ENCODE data around the gene CALML5.

Gene CALML5

DNA sequence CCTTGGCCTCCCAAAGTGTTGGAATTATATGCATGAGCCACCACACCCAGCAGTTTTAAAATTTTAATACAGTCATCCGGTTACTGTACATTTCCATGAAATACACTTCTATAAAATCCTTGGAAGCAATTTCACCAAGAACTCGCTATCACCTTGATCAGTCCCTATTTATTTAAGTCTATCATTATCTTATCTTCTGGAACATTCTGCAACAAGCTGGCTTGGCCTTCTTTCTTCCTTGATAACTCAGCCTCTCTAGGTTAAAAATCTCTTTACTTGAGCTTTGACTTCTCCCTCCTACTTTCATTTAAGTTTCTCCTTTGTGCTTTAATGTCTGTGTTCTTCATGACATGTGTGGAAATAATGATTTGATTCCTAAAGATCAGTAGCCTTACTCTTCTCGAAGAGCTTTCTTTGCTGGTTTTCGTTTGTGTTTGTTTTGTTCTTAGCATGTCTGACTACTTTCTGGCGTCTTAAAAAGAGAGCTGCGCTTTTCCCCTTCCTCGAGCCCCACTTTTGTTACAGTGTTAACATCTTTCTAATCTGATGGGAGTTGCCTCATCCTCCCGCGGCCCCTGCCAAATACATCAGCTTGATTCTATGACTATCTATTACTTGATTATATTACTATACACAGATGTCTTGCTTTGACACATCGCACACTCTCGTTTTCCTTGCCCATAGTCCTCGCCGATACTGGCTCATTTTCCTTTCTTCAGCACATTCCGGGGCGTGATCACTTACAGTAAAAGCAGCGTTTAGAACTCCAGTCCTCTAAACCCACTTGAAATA, 11.1 kb upstream of the CALML5 start:
- no peak overlapping the region for H3K18ac ChIP-seq (ENCODE audit: low read length)
- no peaks in the 10 kb centered on the region for H3K79me2 ChIP-seq (ENCODE audit: control insufficient read depth, insufficient read depth, low read length)
- H4K5ac ChIP-seq (ENCODE audit: low read length): no peak overlapping the region
- WGBS (ENCODE audit: extremely low coverage, insufficient coverage, low lambda C conversion rate): no CpG with 5 or more reads among the region's 16 CpGs
- H3K9ac ChIP-seq (ENCODE audit: low read length): no peak overlapping the region
- H3K23ac ChIP-seq (ENCODE audit: low read length): no peak overlapping the region
- H4K8ac ChIP-seq (ENCODE audit: low read depth, low read length): no peak overlapping the region
- H3K4me2 ChIP-seq (ENCODE audit: low read length): no peak overlapping the region
- no peaks in the 10 kb centered on the region for H3K79me1 ChIP-seq (ENCODE audit: low read length)
- no peaks in the 10 kb centered on the region for H3K27me3 ChIP-seq (ENCODE audit: insufficient read depth, low read length, poor library complexity)
- H3K36me3 ChIP-seq (ENCODE audit: control insufficient read depth, insufficient read depth, low read length): no peaks in the 10 kb centered on the region
- no peak overlapping the region for H3K4ac ChIP-seq (ENCODE audit: low read depth, low read length)
- H2BK15ac ChIP-seq (replicated peaks; ENCODE audit: low read depth): no peak overlapping the region
- no peak overlapping the region for H3K56ac ChIP-seq (ENCODE audit: low read length)
- H2BK120ac ChIP-seq (ENCODE audit: low read depth, low read length): no peak overlapping the region
- no peak for DNase-seq
- no peak overlapping the region for H3K4me3 ChIP-seq (ENCODE audit: low read length)
- H3K27ac ChIP-seq (ENCODE audit: low read depth, low read length): no peak overlapping the region
- no peaks in the 10 kb centered on the region for H3K4me1 ChIP-seq (ENCODE audit: control insufficient read depth, low read depth, low read length)
- no peak overlapping the region for H2BK5ac ChIP-seq (ENCODE audit: low read length)
- H2AK5ac ChIP-seq (ENCODE audit: low read length): no peak overlapping the region

DNA sequence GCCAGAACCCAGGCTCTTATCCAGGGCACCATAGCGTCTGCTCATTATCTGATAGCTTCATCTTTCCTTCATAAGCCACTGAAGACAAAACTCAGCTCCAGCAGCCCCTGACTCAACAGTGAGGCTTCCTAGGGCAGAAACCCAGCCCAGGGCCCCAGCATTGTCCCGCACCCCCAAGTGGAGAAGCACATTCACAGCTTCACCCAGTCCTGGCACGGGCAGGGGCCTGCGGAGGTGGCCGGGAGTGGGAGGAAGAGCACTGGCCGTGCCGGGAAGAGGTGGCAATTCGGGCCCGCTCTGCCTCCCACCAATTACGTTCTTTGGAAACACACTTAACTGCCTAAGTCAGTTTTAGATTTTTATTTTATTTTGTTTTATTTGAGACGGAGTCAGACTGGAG, 10.3 kb upstream of the CALML5 start:
- Histone ChIP-seq H3K27me3 (ENCODE audit: insufficient read depth, low read length, poor library complexity) (no peaks in the 10 kb centered on the region), H3K4ac (ENCODE audit: low read depth, low read length) (no peak overlapping the region), H4K8ac (ENCODE audit: low read depth, low read length) (no peak overlapping the region), H3K9ac (ENCODE audit: low read length) (no peak overlapping the region), H3K4me1 (ENCODE audit: control insufficient read depth, low read depth, low read length) (no peaks in the 10 kb centered on the region), H3K4me2 (ENCODE audit: low read length) (no peak overlapping the region), H2BK5ac (ENCODE audit: low read length) (no peak overlapping the region), H3K18ac (ENCODE audit: low read length) (no peak overlapping the region), H3K79me2 (ENCODE audit: control insufficient read depth, insufficient read depth, low read length) (no peaks in the 10 kb centered on the region), H4K5ac (ENCODE audit: low read length) (no peak overlapping the region), H2BK15ac (replicated peaks; ENCODE audit: low read depth) (no peak overlapping the region), H2BK120ac (ENCODE audit: low read depth, low read length) (no peak overlapping the region), H3K36me3 (ENCODE audit: control insufficient read depth, insufficient read depth, low read length) (no peaks in the 10 kb centered on the region), H3K56ac (ENCODE audit: low read length) (no peak overlapping the region), H2AK5ac (ENCODE audit: low read length) (no peak overlapping the region), H3K23ac (ENCODE audit: low read length) (no peak overlapping the region), H3K27ac (ENCODE audit: low read depth, low read length) (no peak overlapping the region), H3K4me3 (ENCODE audit: low read length) (no peak overlapping the region), H3K79me1 (ENCODE audit: low read length) (no peaks in the 10 kb centered on the region)
- no peak for DNase-seq
- WGBS (ENCODE audit: extremely low coverage, insufficient coverage, low lambda C conversion rate): no CpG with 5 or more reads among the region's 11 CpGs

DNA sequence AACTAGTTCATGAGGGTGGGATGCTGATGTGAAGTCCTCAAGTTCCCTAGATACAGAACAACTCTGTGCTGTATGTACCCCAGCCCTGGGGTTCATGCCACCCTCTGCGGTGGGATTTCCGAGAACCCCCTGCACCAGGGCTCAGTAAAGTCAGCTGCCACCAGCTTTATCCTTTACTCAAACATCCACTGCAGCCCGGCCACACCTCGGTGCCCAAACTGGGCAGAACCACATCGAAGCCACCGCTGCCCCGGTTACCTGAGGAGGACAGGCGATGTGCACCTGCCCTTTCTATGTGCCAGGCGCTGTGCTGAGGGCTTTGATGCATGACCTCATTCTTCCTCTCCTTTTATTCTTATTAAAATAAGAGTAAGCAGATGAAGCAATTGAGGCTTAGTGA, 9.9 kb upstream of the CALML5 start:
- Histone ChIP-seq H3K56ac (ENCODE audit: low read length) (no peak overlapping the region), H3K23ac (ENCODE audit: low read length) (no peak overlapping the region), H4K5ac (ENCODE audit: low read length) (no peak overlapping the region), H3K27ac (ENCODE audit: low read depth, low read length) (no peak overlapping the region), H3K79me2 (ENCODE audit: control insufficient read depth, insufficient read depth, low read length) (no peaks in the 10 kb centered on the region), H3K79me1 (ENCODE audit: low read length) (no peaks in the 10 kb centered on the region), H3K36me3 (ENCODE audit: control insufficient read depth, insufficient read depth, low read length) (no peaks in the 10 kb centered on the region), H3K18ac (ENCODE audit: low read length) (no peak overlapping the region), H2AK5ac (ENCODE audit: low read length) (no peak overlapping the region), H3K27me3 (ENCODE audit: insufficient read depth, low read length, poor library complexity) (no peaks in the 10 kb centered on the region), H3K4me2 (ENCODE audit: low read length) (no peak overlapping the region), H2BK5ac (ENCODE audit: low read length) (no peak overlapping the region), H2BK15ac (replicated peaks; ENCODE audit: low read depth) (no peak overlapping the region), H3K4ac (ENCODE audit: low read depth, low read length) (no peak overlapping the region), H3K9ac (ENCODE audit: low read length) (no peak overlapping the region), H2BK120ac (ENCODE audit: low read depth, low read length) (no peak overlapping the region), H3K4me3 (ENCODE audit: low read length) (no peak overlapping the region), H3K4me1 (ENCODE audit: control insufficient read depth, low read depth, low read length) (no peaks in the 10 kb centered on the region), H4K8ac (ENCODE audit: low read depth, low read length) (no peak overlapping the region)
- DNase-seq: no peak
- WGBS (ENCODE audit: extremely low coverage, insufficient coverage, low lambda C conversion rate): no CpG with 5 or more reads among the region's 9 CpGs

DNA sequence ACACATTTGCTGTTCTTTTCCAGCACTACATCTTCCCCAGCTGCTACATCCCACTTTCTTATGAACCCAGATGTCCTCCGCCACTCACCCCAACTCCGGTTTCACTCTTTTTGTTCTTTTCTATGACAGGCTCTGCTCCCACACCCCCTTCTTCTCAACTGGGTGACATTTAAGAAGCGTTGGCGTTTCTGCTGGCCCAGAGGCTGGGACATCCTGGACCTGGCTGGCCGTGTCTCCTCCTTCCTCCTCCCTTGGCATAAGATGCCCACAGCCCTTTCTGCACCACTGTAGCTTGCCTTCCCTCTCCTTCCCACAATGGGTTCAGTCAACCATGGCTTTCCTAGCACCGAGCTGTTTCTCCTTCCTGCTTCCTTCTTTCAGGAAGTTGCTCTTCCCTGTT, 9.4 kb upstream of the CALML5 start:
- H3K27me3 ChIP-seq (ENCODE audit: insufficient read depth, low read length, poor library complexity): no peaks in the 10 kb centered on the region

DNA sequence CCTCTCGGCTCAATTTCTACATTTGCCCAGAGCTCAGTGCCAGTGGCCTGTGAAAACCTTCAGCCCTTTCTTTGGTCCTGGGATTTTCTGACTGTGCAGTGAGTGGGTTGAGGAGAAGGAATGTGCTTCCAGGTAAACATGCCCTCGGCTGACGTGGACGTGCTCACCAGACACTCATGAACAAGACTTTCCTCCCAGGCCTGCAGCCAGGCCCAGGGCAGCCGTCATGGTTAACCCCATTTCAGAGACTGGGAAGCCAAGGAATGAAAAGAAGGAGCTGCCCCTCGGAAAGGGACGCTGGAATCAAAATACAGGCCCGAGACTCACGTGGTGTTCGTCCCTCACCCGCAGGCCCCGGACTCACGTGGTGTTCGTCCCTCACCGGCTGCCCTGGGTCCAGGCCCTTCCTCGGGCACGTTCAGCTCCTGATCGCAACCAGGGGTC, 8.8 kb upstream of the CALML5 start:
- H2AK5ac ChIP-seq (ENCODE audit: low read length): no peak overlapping the region
- no peak overlapping the region for H3K9ac ChIP-seq (ENCODE audit: low read length)
- no peak overlapping the region for H2BK120ac ChIP-seq (ENCODE audit: low read depth, low read length)
- H3K27ac ChIP-seq (ENCODE audit: low read depth, low read length): no peak overlapping the region
- no peaks in the 10 kb centered on the region for H3K36me3 ChIP-seq (ENCODE audit: control insufficient read depth, insufficient read depth, low read length)
- DNase-seq: no peak
- WGBS (ENCODE audit: extremely low coverage, insufficient coverage, low lambda C conversion rate): no CpG with 5 or more reads among the region's 18 CpGs
- no peak overlapping the region for H3K4ac ChIP-seq (ENCODE audit: low read depth, low read length)
- H3K56ac ChIP-seq (ENCODE audit: low read length): no peak overlapping the region
- H2BK5ac ChIP-seq (ENCODE audit: low read length): no peak overlapping the region
- H3K18ac ChIP-seq (ENCODE audit: low read length): no peak overlapping the region
- H3K4me1 ChIP-seq (ENCODE audit: control insufficient read depth, low read depth, low read length): no peaks in the 10 kb centered on the region
- H3K79me2 ChIP-seq (ENCODE audit: control insufficient read depth, insufficient read depth, low read length): no peaks in the 10 kb centered on the region
- no peak overlapping the region for H3K4me2 ChIP-seq (ENCODE audit: low read length)
- H3K23ac ChIP-seq (ENCODE audit: low read length): no peak overlapping the region
- H4K8ac ChIP-seq (ENCODE audit: low read depth, low read length): no peak overlapping the region
- H3K79me1 ChIP-seq (ENCODE audit: low read length): no peaks in the 10 kb centered on the region
- H3K27me3 ChIP-seq (ENCODE audit: insufficient read depth, low read length, poor library complexity): no peaks in the 10 kb centered on the region
- H4K5ac ChIP-seq (ENCODE audit: low read length): no peak overlapping the region
- H3K4me3 ChIP-seq (ENCODE audit: low read length): no peak overlapping the region
- H2BK15ac ChIP-seq (replicated peaks; ENCODE audit: low read depth): no peak overlapping the region

More for the DNA sequence above, 9.4 kb upstream of the CALML5 start:
- Histone ChIP-seq H2AK5ac (ENCODE audit: low read length) (no peak overlapping the region), H4K5ac (ENCODE audit: low read length) (no peak overlapping the region), H3K56ac (ENCODE audit: low read length) (no peak overlapping the region), H3K36me3 (ENCODE audit: control insufficient read depth, insufficient read depth, low read length) (no peaks in the 10 kb centered on the region), H3K9ac (ENCODE audit: low read length) (no peak overlapping the region), H2BK120ac (ENCODE audit: low read depth, low read length) (no peak overlapping the region), H3K27ac (ENCODE audit: low read depth, low read length) (no peak overlapping the region), H3K79me2 (ENCODE audit: control insufficient read depth, insufficient read depth, low read length) (no peaks in the 10 kb centered on the region), H3K4me3 (ENCODE audit: low read length) (no peak overlapping the region), H3K79me1 (ENCODE audit: low read length) (no peaks in the 10 kb centered on the region), H3K4me1 (ENCODE audit: control insufficient read depth, low read depth, low read length) (no peaks in the 10 kb centered on the region), H2BK5ac (ENCODE audit: low read length) (no peak overlapping the region), H2BK15ac (replicated peaks; ENCODE audit: low read depth) (no peak overlapping the region), H3K18ac (ENCODE audit: low read length) (no peak overlapping the region), H3K4ac (ENCODE audit: low read depth, low read length) (no peak overlapping the region), H3K23ac (ENCODE audit: low read length) (no peak overlapping the region), H4K8ac (ENCODE audit: low read depth, low read length) (no peak overlapping the region), H3K4me2 (ENCODE audit: low read length) (no peak overlapping the region)
- no peak for DNase-seq
- no CpG with 5 or more reads among the region's 6 CpGs for WGBS (ENCODE audit: extremely low coverage, insufficient coverage, low lambda C conversion rate)

DNA sequence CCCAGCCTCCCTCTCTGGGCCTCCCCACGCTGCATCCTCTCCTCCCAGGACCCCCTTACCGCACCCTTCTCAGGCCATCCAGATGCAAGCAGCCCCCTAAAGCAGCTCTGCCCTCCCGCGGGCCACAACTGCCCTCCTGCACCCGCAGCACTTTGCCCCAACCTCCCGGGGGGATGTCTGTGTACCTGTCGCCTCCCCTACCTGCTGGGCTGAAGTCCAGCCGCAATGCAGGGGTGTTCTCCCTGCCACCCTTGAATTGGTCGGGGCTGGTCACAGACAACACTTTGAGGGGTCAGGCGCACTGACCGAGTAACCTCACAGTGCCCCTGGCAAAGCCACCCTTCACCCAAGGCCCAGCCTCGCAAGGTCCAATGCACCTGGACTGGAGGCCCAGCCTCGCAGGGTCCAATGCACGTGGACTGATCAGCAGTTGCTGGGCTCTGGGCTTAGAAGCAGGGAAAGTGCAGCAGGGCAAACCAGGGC, 8.3 kb upstream of the CALML5 start:
- DNase-seq: no peak
- H3K23ac ChIP-seq (ENCODE audit: low read length): no peak overlapping the region
- no peaks in the 10 kb centered on the region for H3K4me1 ChIP-seq (ENCODE audit: control insufficient read depth, low read depth, low read length)
- H3K79me1 ChIP-seq (ENCODE audit: low read length): no peaks in the 10 kb centered on the region
- no peaks in the 10 kb centered on the region for H3K36me3 ChIP-seq (ENCODE audit: control insufficient read depth, insufficient read depth, low read length)
- H3K18ac ChIP-seq (ENCODE audit: low read length): no peak overlapping the region
- H3K27ac ChIP-seq (ENCODE audit: low read depth, low read length): no peak overlapping the region
- no peak overlapping the region for H2BK120ac ChIP-seq (ENCODE audit: low read depth, low read length)
- no CpG with 5 or more reads among the region's 14 CpGs for WGBS (ENCODE audit: extremely low coverage, insufficient coverage, low lambda C conversion rate)
- H3K4ac ChIP-seq (ENCODE audit: low read depth, low read length): no peak overlapping the region
- H4K5ac ChIP-seq (ENCODE audit: low read length): no peak overlapping the region
- no peak overlapping the region for H4K8ac ChIP-seq (ENCODE audit: low read depth, low read length)
- no peak overlapping the region for H3K4me2 ChIP-seq (ENCODE audit: low read length)
- no peaks in the 10 kb centered on the region for H3K79me2 ChIP-seq (ENCODE audit: control insufficient read depth, insufficient read depth, low read length)
- H3K27me3 ChIP-seq (ENCODE audit: insufficient read depth, low read length, poor library complexity): no peaks in the 10 kb centered on the region
- H2BK5ac ChIP-seq (ENCODE audit: low read length): no peak overlapping the region
- H2AK5ac ChIP-seq (ENCODE audit: low read length): no peak overlapping the region
- no peak overlapping the region for H3K4me3 ChIP-seq (ENCODE audit: low read length)
- no peak overlapping the region for H2BK15ac ChIP-seq (replicated peaks; ENCODE audit: low read depth)
- no peak overlapping the region for H3K56ac ChIP-seq (ENCODE audit: low read length)
- H3K9ac ChIP-seq (ENCODE audit: low read length): no peak overlapping the region
